GM18909 (cell line): ENCODE data around the gene HELQ.
A peak's percentile ranks its signal among the peaks of the same experiment; 100 is the strongest.

Source experiments
- ATAC-seq: cut with Tn5 transposase; IDR thresholded peaks from one replicate; pipeline ENCODE4 v1.9.1; 2021; ENCODE audit warnings: mild to moderate bottlenecking; ENCODE audit not compliant: unreplicated experiment, poor library complexity

HELQ gene

DNA sequence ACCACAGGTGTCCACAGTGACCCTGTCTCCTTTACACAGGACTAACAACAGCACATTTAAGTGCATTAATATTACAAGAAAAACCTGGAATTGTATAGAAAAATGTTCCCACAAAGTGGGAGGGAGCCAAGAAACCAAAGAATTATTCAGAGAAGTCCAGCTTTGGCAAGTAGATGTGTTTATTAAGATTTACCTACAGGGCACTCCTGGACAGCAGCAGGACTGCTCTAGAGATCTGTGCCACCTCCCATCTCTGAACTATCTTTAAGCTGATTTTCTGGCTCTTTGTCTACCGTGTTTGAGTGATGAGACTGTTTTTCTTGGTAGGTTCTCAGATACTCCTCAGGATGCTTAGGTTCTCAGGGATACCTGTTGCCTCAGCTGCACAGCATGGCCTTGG, 82.7 kb downstream of the HELQ start:
- ATAC-seq: no peak

DNA sequence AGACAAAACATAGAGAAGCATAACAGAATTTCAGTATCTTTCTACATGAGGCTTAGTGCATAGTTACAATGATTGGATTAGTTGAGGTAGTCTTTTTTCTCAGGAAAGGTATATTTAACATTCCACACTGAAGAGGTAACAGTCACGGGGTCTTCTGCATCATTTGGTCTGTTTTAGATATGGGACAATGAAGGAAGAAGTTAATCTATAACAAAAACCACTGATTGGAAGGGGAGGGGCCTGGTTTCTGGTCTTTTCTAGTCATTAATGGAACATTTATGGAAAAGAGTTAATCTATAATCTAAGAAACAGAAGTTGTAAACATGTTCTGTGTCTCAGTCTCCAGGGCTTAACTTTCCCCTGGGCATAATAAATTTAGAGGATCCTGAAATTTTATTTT, 83.7 kb downstream of the HELQ start:
- ATAC-seq: no peak

DNA sequence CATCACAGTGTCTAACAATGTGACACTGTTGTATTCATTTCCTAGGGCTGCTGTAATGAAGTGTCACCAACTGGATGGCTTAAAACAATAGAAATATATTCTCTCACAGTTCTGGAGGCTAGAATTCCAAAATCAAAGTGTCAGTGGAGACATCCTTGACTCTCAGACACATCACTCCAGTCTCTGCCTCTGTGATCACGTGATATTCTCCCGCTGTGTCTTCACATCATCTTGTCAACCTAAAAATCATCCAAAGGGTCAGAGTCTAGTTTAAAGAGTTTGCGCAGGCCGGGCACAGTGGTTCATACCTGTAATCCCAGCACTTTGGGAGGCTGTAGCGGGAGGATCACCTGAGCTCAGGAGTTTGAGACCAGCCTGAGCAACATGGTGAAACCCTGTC, 84.4 kb downstream of the HELQ start:
- ATAC-seq: no peak

GRCh38 chr4:83370640-83370906, 85.0 kb downstream of the HELQ start:
- no peak for ATAC-seq

- ATAC-seq: no peak
Measured at GRCh38 chr4:83369831-83370639, 85.6 kb downstream of the HELQ start.

DNA sequence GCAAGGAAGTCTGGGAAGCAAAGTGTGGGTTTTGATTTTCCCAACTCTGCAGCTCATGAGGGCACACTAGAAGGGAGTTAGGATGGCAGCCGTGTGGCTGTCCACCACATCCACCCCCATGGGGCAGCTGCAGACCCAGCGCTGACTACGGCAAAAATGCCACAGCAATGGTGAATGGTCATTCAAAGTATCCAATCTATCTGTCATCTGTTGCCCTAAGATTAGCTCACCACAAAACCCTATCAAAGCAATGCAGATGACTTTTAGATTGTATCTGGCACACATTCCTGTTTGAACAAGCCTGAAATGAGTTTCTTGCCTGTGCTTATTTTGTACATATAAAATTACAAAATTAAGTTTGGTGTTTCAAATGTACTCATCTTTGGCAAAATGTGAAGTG, 91.3 kb downstream of the HELQ start:
- ATAC-seq: no peak

- peak; percentile 71 for ATAC-seq
Measured at GRCh38 chr4:83362492-83363329, 92.9 kb downstream of the HELQ start.

GRCh38 chr4:83361416-83362103, 94.1 kb downstream of the HELQ start:
- no peak for ATAC-seq

DNA sequence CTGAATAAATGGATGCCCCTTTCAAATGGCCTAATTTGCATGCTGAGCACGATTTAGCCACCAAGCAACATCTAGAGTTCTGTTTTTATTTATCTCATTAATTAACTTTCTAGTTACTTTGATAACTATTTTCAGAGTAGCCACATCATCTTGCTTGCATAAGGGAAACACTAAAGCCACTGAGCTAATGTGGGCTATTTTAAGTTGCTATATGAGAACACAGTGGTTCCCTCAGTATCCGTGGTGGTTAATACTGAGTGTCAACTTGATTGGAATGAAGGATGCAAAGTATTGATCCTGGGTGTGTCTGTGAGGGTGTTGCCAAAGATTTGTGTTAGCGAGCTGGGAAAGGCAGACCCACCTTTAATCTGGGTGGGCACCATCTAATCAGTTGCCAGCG, 95.6 kb downstream of the HELQ start:
- no peak for ATAC-seq

DNA sequence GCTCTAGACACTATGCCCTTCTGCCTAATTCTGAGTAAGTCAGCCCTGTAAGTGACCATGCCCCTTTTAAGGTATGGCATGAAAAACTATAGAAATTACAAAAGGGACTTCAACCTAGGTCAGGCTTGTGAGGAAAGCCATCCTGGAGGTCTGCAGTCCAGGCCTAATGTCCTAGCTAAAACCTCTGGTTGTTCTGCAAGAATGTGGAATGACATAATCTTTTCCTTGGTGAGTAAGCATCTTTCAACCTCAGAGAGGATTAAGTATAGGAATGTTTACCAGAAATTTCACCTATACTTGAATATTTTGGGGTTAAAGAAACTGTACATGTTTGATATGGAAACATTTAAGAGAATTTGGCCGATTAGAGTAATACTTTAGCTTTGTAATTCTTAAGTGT, 97.2 kb downstream of the HELQ start:
- no peak for ATAC-seq
